ENCODE measurements around the gene NMT2.

Gene NMT2

GRCh38 chr10:15092855-15093408 lies 75.6 kb downstream of the NMT2 start:
- no peak for DNase-seq (ENCODE audit: low spot score)

GRCh38 chr10:15091418-15091817 lies 77.1 kb downstream of the NMT2 start:
- no peak for DNase-seq (ENCODE audit: low spot score)

GRCh38 chr10:15088428-15089261 lies 79.8 kb downstream of the NMT2 start, which contains the start of gene ACBD7:
Gene ACBD7, minus strand, starts transcription at chr10:15088776. Its CDS starts 48 bp downstream, at chr10:15088728.
- DNase-seq (ENCODE audit: low spot score), result peak; percentile 76

GRCh38 chr10:15084502-15084922 lies 84.0 kb downstream of the NMT2 start:
- peak; percentile 61 for DNase-seq (ENCODE audit: low spot score)

GRCh38 chr10:15083674-15084501 lies 84.6 kb downstream of the NMT2 start:
- no peak for DNase-seq (ENCODE audit: low spot score)

GRCh38 chr10:15075421-15075820 lies 93.1 kb downstream of the NMT2 start:
- no peak for DNase-seq (ENCODE audit: low spot score)

GRCh38 chr10:15072358-15072757 lies 96.1 kb downstream of the NMT2 start:
- DNase-seq (ENCODE audit: low spot score), result no peak

GRCh38 chr10:15069230-15069629 lies 99.3 kb downstream of the NMT2 start:
- DNase-seq (ENCODE audit: low spot score), result no peak

- DNase-seq (ENCODE audit: low spot score), result no peak
Observed at GRCh38 chr10:15068802-15069201, 99.7 kb downstream of the NMT2 start.

GRCh38 chr10:15067154-15067553 lies 101.3 kb downstream of the NMT2 start:
- no peak for DNase-seq (ENCODE audit: low spot score)

- no peak for DNase-seq (ENCODE audit: low spot score)
Observed at GRCh38 chr10:15060638-15061037, 107.9 kb downstream of the NMT2 start.

GRCh38 chr10:15059914-15060313 lies 108.6 kb downstream of the NMT2 start:
- no peak for DNase-seq (ENCODE audit: low spot score)

- no peak for DNase-seq (ENCODE audit: low spot score)
Observed at GRCh38 chr10:15058689-15059088, 109.8 kb downstream of the NMT2 start.
